ENCODE results near the gene TADA2B.

DNA sequence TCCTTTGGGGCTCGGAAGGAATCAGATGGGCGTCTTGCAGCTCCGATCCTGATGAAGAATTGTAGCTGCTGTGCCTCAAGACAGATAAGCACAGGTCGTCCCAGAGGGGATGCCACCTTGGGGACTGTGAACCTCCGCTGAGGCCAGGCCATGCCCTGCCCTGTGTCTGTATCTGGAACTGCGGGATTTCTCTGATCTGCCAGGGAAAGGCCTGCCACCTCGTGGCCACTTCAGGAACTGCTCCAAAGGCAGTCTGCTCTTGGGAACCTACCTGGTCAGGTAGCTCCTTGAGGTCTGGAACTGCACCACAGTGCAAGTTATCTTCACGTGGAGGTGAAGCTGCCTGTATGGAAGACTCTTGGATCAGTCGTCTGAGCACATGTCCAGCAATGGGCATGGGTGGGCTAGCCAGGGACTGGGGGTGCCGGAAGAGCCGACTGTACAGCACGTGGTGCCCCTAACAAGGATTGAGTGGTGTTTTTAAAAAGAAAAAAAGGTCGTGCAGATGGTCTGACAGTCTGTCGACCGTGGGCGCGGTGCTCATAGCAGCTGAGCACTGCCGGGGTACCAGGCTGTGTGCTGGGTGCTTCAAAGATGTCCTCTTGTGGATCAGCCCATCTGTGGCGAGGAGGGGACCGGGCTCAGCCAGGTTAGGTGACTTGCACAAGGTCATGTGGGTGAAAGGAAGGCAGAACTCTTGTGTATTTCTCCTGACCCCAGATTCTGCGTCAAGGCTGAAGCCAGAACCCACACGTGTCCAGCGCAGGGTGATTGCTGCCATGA, 27.7 kb downstream of the TADA2B start:
- TF ChIP-seq EP300 (IDR thresholded peaks at IDR 0.05) (peak in 1 of 2 donors; percentile 52), POLR2A (IDR thresholded peaks at IDR 0.05) (no peak)
- TF ChIP-seq, protein P1, sequence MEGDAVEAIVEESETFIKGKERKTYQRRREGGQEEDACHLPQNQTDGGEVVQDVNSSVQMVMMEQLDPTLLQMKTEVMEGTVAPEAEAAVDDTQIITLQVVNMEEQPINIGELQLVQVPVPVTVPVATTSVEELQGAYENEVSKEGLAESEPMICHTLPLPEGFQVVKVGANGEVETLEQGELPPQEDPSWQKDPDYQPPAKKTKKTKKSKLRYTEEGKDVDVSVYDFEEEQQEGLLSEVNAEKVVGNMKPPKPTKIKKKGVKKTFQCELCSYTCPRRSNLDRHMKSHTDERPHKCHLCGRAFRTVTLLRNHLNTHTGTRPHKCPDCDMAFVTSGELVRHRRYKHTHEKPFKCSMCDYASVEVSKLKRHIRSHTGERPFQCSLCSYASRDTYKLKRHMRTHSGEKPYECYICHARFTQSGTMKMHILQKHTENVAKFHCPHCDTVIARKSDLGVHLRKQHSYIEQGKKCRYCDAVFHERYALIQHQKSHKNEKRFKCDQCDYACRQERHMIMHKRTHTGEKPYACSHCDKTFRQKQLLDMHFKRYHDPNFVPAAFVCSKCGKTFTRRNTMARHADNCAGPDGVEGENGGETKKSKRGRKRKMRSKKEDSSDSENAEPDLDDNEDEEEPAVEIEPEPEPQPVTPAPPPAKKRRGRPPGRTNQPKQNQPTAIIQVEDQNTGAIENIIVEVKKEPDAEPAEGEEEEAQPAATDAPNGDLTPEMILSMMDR (IDR thresholded peaks at IDR 0.05), result peak; percentile 96 to 98 (median 97)
